Neuronal stem cell (in vitro differentiated cells): ENCODE results near the gene DOCK11.

Source experiments
- DNase-seq: peaks from one replicate; pipeline ENCODE4 v3.0.0-alpha.2; 2013; ENCODE audit warnings: low spot score
- H2AFZ ChIP-seq: one replicate; pipeline ENCODE4 v1.6.1; 2013; ENCODE audit warnings: mild to moderate bottlenecking, low read length, inconsistent platforms
- H2AK5ac ChIP-seq: 2 replicates; pipeline ENCODE4 v1.6.1; 2013; ENCODE audit warnings: low read depth, mild to moderate bottlenecking, inconsistent platforms, low read length, moderate library complexity, mixed read lengths
- H2BK120ac ChIP-seq: 2 replicates; pipeline ENCODE4 v1.6.1; 2013; ENCODE audit warnings: low read depth, mild to moderate bottlenecking, inconsistent platforms, low read length, moderate library complexity, mixed read lengths
- H2BK12ac ChIP-seq: one replicate; pipeline ENCODE4 v1.6.1; 2013; ENCODE audit warnings: low read length, inconsistent platforms
- H2BK15ac ChIP-seq: 2 replicates; pipeline ENCODE4 v1.6.1; 2013; ENCODE audit warnings: mild to moderate bottlenecking, low read length, inconsistent platforms, mixed read lengths
- H2BK5ac ChIP-seq: one replicate; pipeline ENCODE4 v1.6.1; 2013; ENCODE audit warnings: inconsistent platforms, mild to moderate bottlenecking, low read length, moderate library complexity
- H3K14ac ChIP-seq: one replicate; pipeline ENCODE4 v1.6.1; 2013; ENCODE audit warnings: low read length, inconsistent platforms
- H3K18ac ChIP-seq: 2 replicates; pipeline ENCODE4 v1.6.1; 2013; ENCODE audit warnings: low read length, inconsistent platforms
- H3K23ac ChIP-seq: 2 replicates; pipeline ENCODE4 v1.6.1; 2013; ENCODE audit warnings: low read depth, mild to moderate bottlenecking, mixed read lengths, low read length, inconsistent platforms; ENCODE audit not compliant: poor library complexity
- H3K27ac ChIP-seq: replicated peaks from 3 replicates; pipeline ENCODE4 v1.5.1; 2013; ENCODE audit warnings: low read length, inconsistent platforms
- H3K27me3 ChIP-seq, 3 experiments: 2 replicates each; pipeline ENCODE4 v1.6.1; 2013; ENCODE audit warnings: low read length in 3 of 3, mild to moderate bottlenecking in 2 of 3, inconsistent platforms in 1 of 3, low read depth in 1 of 3, mixed read lengths in 1 of 3, moderate library complexity in 1 of 3; ENCODE audit not compliant: control insufficient read depth in 3 of 3, insufficient read depth in 3 of 3
- H3K36me3 ChIP-seq, 2 donors: replicated peaks in 1 of 2; 2 replicates each; pipeline ENCODE4 v1.6.1; 2013; ENCODE audit warnings: low read length in 2 of 2; ENCODE audit not compliant: control insufficient read depth in 2 of 2, insufficient read depth in 2 of 2
- H3K4ac ChIP-seq: 2 replicates; pipeline ENCODE4 v1.6.1; 2013; ENCODE audit warnings: inconsistent platforms, mild to moderate bottlenecking, low read length, moderate library complexity
- H3K4me1 ChIP-seq, 2 donors: 1 replicate in 1 of 2; 2 replicates in 1 of 2; pipeline ENCODE4 v1.6.1; 2013; ENCODE audit warnings: low read length in 2 of 2, low read depth in 1 of 2; ENCODE audit not compliant: control insufficient read depth in 2 of 2, insufficient read depth in 1 of 2
- H3K4me2 ChIP-seq: one replicate; pipeline ENCODE4 v1.6.1; 2013; ENCODE audit warnings: mild to moderate bottlenecking, low read length, inconsistent platforms; ENCODE audit not compliant: insufficient read depth, poor library complexity, severe bottlenecking
- H3K4me3 ChIP-seq, 2 donors: 2 replicates each; pipeline ENCODE4 v1.5.1; 2013; ENCODE audit warnings: low read length in 2 of 2, mild to moderate bottlenecking in 2 of 2, inconsistent platforms in 1 of 2, moderate library complexity in 1 of 2
- H3K79me1 ChIP-seq: one replicate; pipeline ENCODE4 v1.6.1; 2013; ENCODE audit warnings: low read depth, mild to moderate bottlenecking, inconsistent platforms, low read length, moderate library complexity
- H3K9ac ChIP-seq: one replicate; pipeline ENCODE4 v1.6.1; 2013; ENCODE audit warnings: mild to moderate bottlenecking, low read depth, low read length, inconsistent platforms; ENCODE audit not compliant: poor library complexity
- H3K9me3 ChIP-seq, 2 donors: replicated peaks in 1 of 2; 2 replicates each; pipeline versions ENCODE3 to v1.6.1; 2013; ENCODE audit warnings: low read length in 2 of 2, mild to moderate bottlenecking in 2 of 2, inconsistent platforms in 1 of 2, low read depth in 1 of 2, mixed read lengths in 1 of 2, moderate library complexity in 1 of 2; ENCODE audit not compliant: control insufficient read depth in 2 of 2, insufficient read depth in 1 of 2
- H4K8ac ChIP-seq: one replicate; pipeline ENCODE4 v1.6.1; 2013; ENCODE audit warnings: low read depth, mild to moderate bottlenecking, inconsistent platforms, low read length, moderate library complexity
- H4K91ac ChIP-seq: one replicate; pipeline ENCODE4 v1.6.1; 2013; ENCODE audit warnings: low read length, low read depth, mild to moderate bottlenecking, inconsistent platforms; ENCODE audit not compliant: poor library complexity
- WGBS, 2 donors: extraction: QIAGEN DNeasy Blood & Tissue Kit; methylation state at CpG; one replicate each; pipeline ENCODE4 v1.1.7; 2013; ENCODE audit warnings: missing lambda C conversion rate in 2 of 2, mixed read lengths in 1 of 2; ENCODE audit not compliant: insufficient read length in 2 of 2, insufficient replicate concordance in 1 of 2; ENCODE audit errors: extremely low coverage in 2 of 2; 5-methylcytosine and 5-hydroxymethylcytosine counted together

DOCK11 gene

DNA sequence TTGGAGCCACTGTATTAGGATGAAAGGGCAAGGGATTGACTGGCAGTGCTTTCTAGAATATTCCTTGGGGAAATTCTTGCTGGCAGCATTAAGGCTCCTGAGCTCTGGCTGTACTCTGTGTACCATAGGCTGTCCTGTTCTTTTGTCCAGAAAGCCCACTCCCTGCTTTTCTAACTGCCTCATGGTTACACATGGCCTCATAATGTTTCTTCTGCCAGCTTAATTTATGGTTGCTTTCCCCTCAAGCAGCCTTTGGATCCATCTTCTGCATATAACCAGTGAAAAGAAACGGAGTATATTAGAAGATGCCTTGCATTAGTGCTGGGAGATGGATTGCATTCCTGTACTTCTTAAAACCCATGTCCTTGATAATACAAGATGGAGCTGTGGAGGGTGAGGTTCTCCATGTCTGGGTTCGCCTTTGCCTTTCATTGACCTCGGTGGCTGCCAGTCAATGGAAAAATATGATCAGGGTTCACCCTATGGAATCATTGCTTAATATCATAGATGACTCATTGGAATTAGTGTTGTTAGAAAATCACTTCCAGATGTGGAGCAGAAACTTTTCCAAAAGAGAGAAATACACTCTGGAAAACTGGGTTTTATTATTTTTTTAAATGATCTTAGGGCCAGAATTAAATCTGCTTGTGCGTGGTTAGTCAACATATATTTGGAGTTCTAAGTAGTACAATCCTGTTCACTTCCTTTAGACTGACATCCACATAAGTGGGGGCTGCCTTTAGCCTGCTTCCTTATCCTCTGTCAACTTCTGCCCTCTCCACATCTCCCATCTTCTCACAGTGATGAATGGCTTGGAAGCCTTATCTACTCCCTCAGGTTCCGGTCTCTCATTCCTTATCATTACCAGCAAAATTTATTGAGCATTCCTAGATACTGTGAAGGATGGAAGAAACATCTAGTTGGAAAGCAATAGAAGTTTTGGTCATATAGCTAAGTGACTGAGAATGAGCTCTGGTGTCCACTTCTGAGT is 24.9 kb downstream of the DOCK11 start:
- H2AFZ ChIP-seq: no peak overlapping the region
- DNase-seq: no peak
- H4K91ac ChIP-seq: no peak overlapping the region
- H3K4me3 ChIP-seq: no peak overlapping the region
- H2AK5ac ChIP-seq: no peak overlapping the region
- H3K23ac ChIP-seq: no peak overlapping the region
- no peaks in the 10 kb centered on the region for H3K9me3 ChIP-seq
- no peaks in the 10 kb centered on the region for H3K27me3 ChIP-seq
- no peak overlapping the region for H4K8ac ChIP-seq
- H3K18ac ChIP-seq: no peak overlapping the region
- no CpG with 5 or more reads among the region's 5 CpGs for WGBS, 2 donors
- H3K79me1 ChIP-seq: no peaks in the 10 kb centered on the region
- H2BK12ac ChIP-seq: no peak overlapping the region
- H2BK15ac ChIP-seq: no peak overlapping the region
- no peak overlapping the region for H3K14ac ChIP-seq
- H3K4me2 ChIP-seq: no peak overlapping the region
- no peaks in the 10 kb centered on the region for H3K4me1 ChIP-seq
- no peak overlapping the region for H3K27ac ChIP-seq
- no peak overlapping the region for H3K4ac ChIP-seq
- no peak overlapping the region for H2BK5ac ChIP-seq
- H3K9ac ChIP-seq: no peak overlapping the region
- no peaks in the 10 kb centered on the region for H3K36me3 ChIP-seq
- H2BK120ac ChIP-seq: no peak overlapping the region

DNA sequence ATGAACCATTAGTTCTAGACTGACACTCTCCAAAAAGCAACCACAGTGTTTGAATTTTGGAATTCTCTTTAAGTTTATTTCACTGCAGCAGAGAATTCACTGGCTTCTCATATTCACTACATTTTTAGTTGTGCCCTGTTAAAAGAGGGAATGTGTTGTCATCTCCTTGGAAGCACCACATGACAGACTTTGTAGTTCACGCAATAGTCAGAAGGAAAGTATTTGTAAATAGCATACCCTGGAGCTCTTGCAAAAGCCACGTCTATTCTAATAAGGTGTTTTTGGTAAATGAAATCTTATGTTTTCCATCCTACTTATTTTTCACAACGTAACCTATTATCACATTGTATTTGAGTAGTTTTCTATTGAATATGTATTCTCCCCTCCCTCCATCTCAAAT is 25.8 kb downstream of the DOCK11 start:
- Histone ChIP-seq H3K27me3 (no peaks in the 10 kb centered on the region), H4K8ac (no peak overlapping the region), H2BK15ac (no peak overlapping the region), H3K18ac (no peak overlapping the region), H3K36me3 (no peaks in the 10 kb centered on the region), H3K4me3 (no peak overlapping the region), H3K9me3 (no peaks in the 10 kb centered on the region), H2BK5ac (no peak overlapping the region), H2AK5ac (no peak overlapping the region), H2BK120ac (no peak overlapping the region), H4K91ac (no peak overlapping the region), H3K4ac (no peak overlapping the region), H2BK12ac (no peak overlapping the region), H2AFZ (no peak overlapping the region), H3K9ac (no peak overlapping the region), H3K14ac (no peak overlapping the region), H3K23ac (no peak overlapping the region), H3K4me2 (no peak overlapping the region), H3K79me1 (no peaks in the 10 kb centered on the region), H3K27ac (no peak overlapping the region), H3K4me1 (peaks cover 3 to 6% of the 10 kb centered on the region in 2 donors)
- no peak for DNase-seq
- WGBS, 2 donors: no CpG with 5 or more reads among the region's 3 CpGs

GRCh38 chrX:118522230-118522926 is 26.8 kb downstream of the DOCK11 start:
- Histone ChIP-seq H3K9me3 (no peaks in the 10 kb centered on the region), H3K79me1 (no peaks in the 10 kb centered on the region), H3K14ac (no peak overlapping the region), H2AFZ (no peak overlapping the region), H3K4ac (no peak overlapping the region), H3K4me3 (no peak overlapping the region), H3K27me3 (no peaks in the 10 kb centered on the region), H3K4me1 (peaks cover 3 to 6% of the 10 kb centered on the region in 2 donors), H3K23ac (no peak overlapping the region), H2AK5ac (no peak overlapping the region), H2BK15ac (no peak overlapping the region), H2BK12ac (no peak overlapping the region), H3K36me3 (no peaks in the 10 kb centered on the region), H3K27ac (no peak overlapping the region), H3K18ac (no peak overlapping the region), H3K9ac (no peak overlapping the region), H3K4me2 (no peak overlapping the region), H2BK5ac (no peak overlapping the region), H2BK120ac (no peak overlapping the region), H4K8ac (no peak overlapping the region), H4K91ac (no peak overlapping the region)
- no peak for DNase-seq
- WGBS, 2 donors: no CpG with 5 or more reads among the region's 3 CpGs

- Histone ChIP-seq H3K79me1 (no peaks in the 10 kb centered on the region), H2AK5ac (no peak overlapping the region), H3K18ac (no peak overlapping the region), H3K4ac (no peak overlapping the region), H3K23ac (no peak overlapping the region), H2BK120ac (no peak overlapping the region), H3K4me3 (no peak overlapping the region), H3K36me3 (no peaks in the 10 kb centered on the region), H3K14ac (no peak overlapping the region), H3K9ac (no peak overlapping the region), H2BK15ac (no peak overlapping the region), H3K4me2 (no peak overlapping the region), H3K4me1 (peaks cover 5 to 9% of the 10 kb centered on the region in 2 donors), H2AFZ (no peak overlapping the region), H4K91ac (no peak overlapping the region), H3K27ac (no peak overlapping the region), H3K9me3 (no peaks in the 10 kb centered on the region), H2BK12ac (no peak overlapping the region), H4K8ac (no peak overlapping the region), H2BK5ac (no peak overlapping the region), H3K27me3 (no peaks in the 10 kb centered on the region)
- DNase-seq: no peak
- no CpG with 5 or more reads among the region's 4 CpGs for WGBS, 2 donors
Observed at GRCh38 chrX:118523920-118524319, 28.3 kb downstream of the DOCK11 start.
